Measurements from ENCODE around the gene APBB3.
A peak's percentile ranks its signal among the peaks of the same experiment; 100 is the strongest.

The APBB3 gene

DNA sequence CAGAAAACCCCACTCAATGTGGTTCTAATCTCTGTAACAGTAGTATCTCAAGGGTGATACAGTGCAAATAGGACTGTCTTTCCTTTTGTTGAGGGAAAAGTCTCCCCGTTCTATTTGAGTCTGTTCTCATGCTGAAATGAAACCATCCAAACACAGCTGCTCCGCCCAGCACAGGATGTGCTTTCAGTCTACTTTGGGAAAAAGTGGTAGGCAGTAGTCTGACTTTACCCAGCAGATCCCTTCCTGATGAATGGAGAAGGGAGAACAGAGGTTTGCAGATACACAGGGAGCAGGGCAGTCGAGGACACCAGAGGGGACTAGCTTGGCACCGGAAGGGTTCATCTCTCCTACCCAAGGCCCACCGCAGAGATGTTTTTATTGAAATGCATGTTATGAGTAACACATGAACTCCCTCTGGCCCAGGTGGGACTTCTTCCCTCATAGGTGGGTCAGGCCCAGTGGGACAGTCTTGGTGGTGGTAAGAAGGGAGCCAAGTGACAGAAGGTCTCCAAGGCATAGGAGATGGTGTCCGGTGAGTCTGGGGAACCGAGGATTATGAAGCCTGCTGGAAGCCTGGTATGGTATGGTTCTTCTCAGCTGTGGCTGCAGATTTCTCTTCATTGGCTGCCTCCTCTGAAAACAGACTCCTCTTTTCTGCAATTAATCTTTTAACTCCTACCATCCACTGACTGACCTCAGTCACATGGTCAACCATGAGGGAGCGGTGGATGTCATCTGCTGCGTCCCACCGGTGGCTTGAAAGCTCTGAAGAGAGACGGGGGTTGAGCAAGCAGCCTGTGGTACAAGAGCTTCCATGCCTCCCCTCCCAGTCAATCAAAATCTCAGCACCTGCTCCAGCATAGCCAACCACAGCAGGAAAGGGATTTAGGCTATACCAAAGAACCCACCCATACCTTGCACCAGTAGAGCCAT lies 14.0 kb downstream of the APBB3 start:
- no peak for DNase-seq

GRCh38 chr5:140549237-140550144 lies 14.9 kb downstream of the APBB3 start:
- no peak for DNase-seq

GRCh38 chr5:140548791-140549190 lies 15.6 kb downstream of the APBB3 start:
- DNase-seq, result no peak

GRCh38 chr5:140548300-140548688 lies 16.1 kb downstream of the APBB3 start:
- DNase-seq, result no peak

- DNase-seq, result peak; percentile 82
These were observed 16.7 kb downstream of the APBB3 start, which contains the start of gene EIF4EBP3 for GRCh38 chr5:140547508-140548299. TSS of gene EIF4EBP3 (plus strand) at chr5:140547662. CDS start at chr5:140547738, 76 bp downstream.

DNA sequence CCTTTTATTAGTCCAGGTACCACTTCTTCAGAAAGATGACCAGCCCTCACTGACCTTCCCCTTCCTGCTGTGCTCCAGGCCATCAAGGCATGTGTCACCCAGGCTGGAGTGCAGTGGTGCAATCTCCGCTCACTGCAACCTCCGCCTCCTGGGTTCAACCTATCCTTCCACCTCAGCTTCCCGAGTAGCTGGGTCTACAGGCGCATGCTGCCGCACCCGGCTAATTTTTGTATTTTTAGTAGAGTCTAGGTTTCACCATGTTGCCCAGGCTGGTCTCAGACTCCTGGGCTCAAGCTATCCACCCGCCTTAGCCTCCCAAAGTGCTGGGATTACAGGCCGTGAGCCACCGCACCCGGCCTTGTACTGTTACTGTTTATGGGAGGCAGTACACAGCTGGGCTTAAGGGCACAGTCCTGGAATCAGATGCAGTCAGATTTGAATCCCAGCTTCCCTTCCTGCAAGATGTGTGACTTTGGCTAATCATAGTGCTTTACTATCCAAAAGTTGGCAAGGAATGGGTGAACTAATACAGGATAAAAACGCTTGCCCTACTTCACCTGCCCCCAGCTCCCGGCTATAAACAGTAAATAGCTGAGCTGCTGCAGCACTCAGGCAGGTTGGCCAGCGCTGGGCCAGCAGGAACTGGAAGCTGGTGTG lies 17.4 kb downstream of the APBB3 start:
- no peak for DNase-seq

DNA sequence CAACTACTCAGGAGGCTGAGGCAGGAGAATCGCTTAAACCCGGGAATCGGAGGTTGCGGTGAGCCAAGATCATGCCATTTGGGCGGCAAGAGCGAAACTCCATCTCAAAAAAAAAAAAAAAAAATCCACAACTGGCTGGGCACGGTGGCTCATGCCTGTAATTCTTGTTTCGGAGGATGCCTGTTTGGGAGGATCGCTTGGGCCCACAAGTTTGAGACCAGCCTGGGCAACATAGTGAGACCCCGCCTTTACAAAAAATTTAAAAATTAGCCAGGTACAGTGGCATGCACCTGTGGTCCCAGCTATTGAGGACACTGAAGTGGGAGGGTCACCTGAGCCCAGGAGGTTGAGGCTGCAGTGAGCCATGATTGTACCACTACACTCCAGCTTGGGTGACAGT lies 18.8 kb downstream of the APBB3 start:
- DNase-seq, result no peak

- DNase-seq, result no peak
These were observed 19.4 kb downstream of the APBB3 start for GRCh38 chr5:140544986-140545385.

GRCh38 chr5:140542972-140543371 lies 21.4 kb downstream of the APBB3 start:
- DNase-seq, result no peak

GRCh38 chr5:140540227-140540626 lies 24.2 kb downstream of the APBB3 start:
- DNase-seq, result no peak

GRCh38 chr5:140524003-140524402 lies 40.4 kb downstream of the APBB3 start:
- DNase-seq, result no peak

- DNase-seq, result no peak
These were observed 51.3 kb downstream of the APBB3 start for GRCh38 chr5:140513124-140513523.

- no peak for DNase-seq
These were observed 54.5 kb downstream of the APBB3 start for GRCh38 chr5:140509898-140510297.

Data from T-helper 9 cell (primary cell).